22Rv1 (cell line): ENCODE data around the gene HLF.

Experiments used
- ZFX ChIP-seq: fragments of 450-650 bp; IDR thresholded peaks from 2 replicates; pipeline ENCODE4 v1.6.1; 2017; ENCODE audit warnings: antibody characterized with exemption, borderline replicate concordance
- TF ChIP-seq, protein P1 (sequence below): fragments of 450-650 bp; IDR thresholded peaks from 2 replicates; pipeline ENCODE4 v1.5.1; 2017; ENCODE audit warnings: mild to moderate bottlenecking

DNA sequence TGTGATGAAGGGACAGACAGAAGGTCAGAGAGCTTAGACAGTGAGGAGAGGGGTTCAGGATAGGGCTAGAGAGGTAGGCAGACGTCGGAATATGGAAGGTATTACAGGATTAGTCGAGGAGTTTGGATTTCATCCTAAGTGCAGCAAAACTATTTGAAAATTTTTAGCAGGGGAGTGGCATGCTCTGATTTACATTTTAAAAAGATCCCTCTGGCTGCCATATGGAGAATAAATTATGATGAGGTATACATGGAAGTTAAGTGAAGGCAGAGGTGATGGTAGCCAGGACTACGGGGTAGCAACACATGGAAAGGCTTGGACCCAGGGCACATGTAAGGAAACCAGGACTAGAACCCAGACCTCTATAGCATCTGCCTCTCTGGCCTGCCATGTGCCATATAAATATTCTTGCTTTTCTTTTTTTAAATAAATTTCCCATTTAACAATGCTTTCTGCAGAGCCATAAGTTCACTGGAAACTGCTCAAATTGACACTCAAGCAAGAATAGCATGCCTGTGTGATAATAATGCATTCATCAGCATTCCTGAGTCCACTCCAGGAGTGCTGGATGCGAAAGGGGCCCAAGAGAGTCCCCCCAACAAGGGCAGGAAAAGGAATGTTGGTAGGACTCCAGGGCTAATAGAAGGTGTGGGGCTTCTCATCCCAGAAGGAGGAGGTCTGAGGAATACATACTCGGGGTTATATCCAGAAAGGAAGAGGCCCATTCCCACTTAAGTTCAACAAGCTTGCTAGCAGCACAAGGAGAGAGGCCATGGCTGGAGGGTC, 78.2 kb downstream of the HLF start:
- TF ChIP-seq, protein P1, sequence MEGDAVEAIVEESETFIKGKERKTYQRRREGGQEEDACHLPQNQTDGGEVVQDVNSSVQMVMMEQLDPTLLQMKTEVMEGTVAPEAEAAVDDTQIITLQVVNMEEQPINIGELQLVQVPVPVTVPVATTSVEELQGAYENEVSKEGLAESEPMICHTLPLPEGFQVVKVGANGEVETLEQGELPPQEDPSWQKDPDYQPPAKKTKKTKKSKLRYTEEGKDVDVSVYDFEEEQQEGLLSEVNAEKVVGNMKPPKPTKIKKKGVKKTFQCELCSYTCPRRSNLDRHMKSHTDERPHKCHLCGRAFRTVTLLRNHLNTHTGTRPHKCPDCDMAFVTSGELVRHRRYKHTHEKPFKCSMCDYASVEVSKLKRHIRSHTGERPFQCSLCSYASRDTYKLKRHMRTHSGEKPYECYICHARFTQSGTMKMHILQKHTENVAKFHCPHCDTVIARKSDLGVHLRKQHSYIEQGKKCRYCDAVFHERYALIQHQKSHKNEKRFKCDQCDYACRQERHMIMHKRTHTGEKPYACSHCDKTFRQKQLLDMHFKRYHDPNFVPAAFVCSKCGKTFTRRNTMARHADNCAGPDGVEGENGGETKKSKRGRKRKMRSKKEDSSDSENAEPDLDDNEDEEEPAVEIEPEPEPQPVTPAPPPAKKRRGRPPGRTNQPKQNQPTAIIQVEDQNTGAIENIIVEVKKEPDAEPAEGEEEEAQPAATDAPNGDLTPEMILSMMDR: no peak
- no peak for TF ChIP-seq ZFX
